Activated CD4-positive, alpha-beta T cell treated with anti-CD3 and anti-CD28 coated beads, Interleukin-2, Interleukin-6, amounts not matched to agents 100 ng/mL and 50 ng/mL, durations not matched to agents 16 hours and 8 hours (primary cell): ENCODE measurements around the gene GPBP1.
"Not testable (repeated sequence)": the region's sequence is repeated elsewhere in the genome, so short reads cannot be mapped to it uniquely, and the experiment has no call there.

ENCODE experiments used
- DNase-seq: peaks from one replicate; pipeline ENCODE4 v3.0.0-alpha.2; 2020

The GPBP1 gene

DNA sequence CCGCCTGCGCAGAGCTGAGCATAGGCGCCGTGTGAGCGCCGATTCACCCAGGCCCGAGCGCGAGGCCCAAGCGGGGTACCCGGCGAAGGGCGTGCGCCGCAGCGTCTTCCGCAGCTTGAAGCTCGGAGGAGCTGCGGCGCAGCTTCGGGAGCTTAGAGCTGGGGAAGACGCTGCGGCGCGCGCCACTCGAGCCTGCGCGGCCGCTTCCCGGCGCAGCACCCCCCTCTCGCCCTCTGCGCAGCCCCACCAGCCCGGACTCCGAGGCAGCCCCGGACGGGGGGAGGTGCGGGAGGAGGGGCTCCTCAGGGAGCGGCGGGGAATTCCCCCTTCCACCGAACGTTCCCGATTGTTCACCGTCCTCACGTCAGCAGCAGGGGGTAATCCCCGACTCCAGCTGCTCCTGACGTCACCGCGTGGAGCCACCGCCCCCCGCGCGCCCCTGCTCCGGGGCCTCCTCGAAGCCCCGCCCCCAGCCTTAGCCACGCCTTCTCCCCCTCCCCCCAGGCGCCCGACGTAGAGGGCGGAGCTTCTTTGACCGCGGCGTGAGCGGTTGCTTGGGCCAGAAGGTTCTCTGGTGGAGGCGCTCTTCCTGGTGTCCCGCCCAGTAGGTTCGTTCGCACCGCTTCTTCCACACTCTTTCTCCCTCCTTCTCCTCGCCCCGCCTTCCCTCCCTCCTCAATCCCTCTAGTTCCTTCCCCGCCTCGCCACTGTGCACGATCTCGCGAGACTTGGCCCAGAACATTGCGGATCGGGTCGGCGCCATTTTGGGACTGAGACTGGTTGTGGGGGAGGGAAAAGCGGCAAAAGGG is at the start of gene GPBP1:
GPBP1 (plus strand) TSS at position 741 of the 809 bp plus-strand sequence. CDS start 40,072 bp downstream, outside the sequence.
- DNase-seq = peak; percentile 98

GRCh38 chr5:57128325-57128724 is 45.5 kb upstream of the GPBP1 start:
- no peak for DNase-seq

DNA sequence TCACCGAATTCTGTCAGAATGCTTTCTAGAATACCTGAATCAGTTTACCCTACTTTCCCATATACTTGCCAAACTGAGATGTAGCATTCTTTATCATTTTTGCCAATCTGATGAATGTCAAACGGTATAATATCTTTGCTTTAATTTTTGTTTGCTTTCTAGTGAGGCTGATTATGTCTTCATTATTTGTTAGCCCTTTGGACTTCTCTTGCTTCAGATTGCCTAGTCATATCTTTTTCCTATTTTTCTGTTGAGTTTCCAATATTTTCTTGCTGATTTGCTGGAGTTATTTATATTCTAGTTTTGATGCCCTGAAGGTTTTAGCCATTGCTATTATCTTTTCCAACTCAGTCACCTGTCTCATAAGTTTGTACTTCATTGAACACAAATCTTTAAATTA is 40.3 kb upstream of the GPBP1 start:
- no peak for DNase-seq

DNA sequence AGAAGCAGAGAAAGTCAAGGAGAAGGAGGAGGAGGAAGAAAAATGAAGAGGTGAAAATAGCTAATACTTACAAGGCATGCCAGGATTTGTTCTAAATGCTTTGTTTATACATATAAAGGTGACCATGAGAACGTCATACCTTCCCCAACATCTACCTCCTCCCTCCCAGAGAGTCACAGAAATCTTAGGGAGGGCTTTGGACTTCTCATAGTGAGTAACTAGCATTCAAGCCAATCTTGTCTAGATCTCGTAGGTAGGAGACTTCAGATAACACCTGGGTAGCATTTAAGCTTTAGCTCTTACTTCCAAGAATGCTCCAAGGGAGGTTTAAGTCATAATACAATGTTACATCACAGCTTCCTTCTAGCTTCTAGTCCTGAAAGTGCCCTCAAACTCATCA is 36.5 kb upstream of the GPBP1 start:
- DNase-seq = no peak

GRCh38 chr5:57152316-57152715 is 21.5 kb upstream of the GPBP1 start:
- no peak for DNase-seq

- DNase-seq = no peak
Measured at GRCh38 chr5:57155033-57155432, 18.8 kb upstream of the GPBP1 start.

- no peak for DNase-seq
Measured at GRCh38 chr5:57157131-57157530, 16.7 kb upstream of the GPBP1 start.

GRCh38 chr5:57157666-57158065 is 16.2 kb upstream of the GPBP1 start:
- no peak for DNase-seq

DNA sequence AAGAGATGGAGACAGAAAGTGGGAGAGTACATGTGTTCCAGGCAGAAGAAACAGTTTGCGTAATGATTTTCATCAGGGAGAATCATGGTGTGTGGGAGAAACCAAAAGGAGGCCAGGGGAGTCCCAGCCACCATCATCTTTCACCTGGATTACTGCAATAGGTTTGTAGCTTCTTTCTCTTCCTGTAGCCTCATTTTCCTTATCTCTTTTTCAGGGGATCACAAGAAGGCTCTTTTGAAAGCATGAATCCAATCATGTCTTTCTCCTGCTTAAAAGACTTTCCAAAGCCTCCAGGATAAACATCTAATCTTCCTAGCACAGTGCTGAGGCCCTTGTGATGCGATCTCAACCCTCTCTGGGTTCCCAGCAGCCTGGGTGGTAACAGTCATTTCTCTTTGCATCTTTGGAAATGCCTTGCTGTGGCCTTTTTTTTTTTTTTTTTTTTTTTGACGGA is 10.3 kb upstream of the GPBP1 start:
- DNase-seq = no peak

DNA sequence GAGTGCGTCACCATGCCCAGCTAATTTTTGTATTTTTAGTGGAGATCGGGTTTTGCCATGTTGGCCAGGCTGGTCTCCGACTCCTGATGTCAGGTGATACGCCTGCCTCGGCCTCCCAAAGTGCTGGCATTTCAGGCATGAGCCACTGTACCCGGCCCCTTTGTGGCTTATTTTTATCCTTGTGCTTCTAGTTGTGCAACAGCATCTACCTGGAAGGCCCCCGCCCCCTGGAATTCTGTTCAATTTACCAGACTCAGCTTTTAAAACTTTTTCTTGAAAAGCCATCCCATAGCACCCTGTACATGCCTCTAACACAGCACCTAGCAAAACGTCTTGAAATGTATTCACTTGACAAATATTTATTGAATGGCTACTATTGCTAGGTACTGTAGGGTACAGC is 9.7 kb upstream of the GPBP1 start:
- DNase-seq = no peak

DNA sequence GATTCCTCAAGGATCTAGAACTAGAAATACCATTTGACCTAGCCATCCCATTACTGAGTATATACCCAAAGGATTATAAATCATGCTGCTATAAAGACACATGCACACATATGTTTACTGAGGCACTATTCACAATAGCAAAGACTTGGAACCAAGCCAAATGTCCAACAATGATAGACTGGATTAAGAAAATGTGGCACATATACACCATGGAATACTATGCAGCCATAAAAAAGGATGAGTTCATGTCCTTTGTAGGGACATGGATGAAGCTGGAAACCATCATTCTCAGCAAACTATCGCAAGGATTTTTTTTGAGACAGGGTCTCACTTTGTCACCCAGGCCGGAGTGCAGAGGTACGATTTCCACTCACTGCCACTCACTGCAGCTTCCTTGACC is 8.7 kb upstream of the GPBP1 start:
- not testable (repeated sequence) for DNase-seq

DNA sequence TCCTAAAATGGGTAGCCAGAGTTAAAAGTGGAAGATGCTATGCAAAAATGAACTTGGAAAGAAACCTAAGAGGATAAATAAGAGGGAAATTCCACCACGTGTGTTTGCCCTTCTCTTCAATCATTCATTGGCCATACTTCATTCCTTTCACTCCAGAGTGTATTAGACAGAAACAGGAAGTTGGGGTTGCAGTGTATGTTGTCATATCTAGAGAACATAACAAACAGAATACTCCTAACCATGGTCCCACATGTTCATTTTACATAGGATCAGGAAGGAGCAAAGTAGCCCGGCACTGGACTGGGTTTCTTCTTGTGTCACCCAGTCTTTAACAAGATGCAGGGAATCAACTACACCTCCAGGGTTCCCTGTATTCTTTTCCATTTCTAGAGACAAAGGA is 7.6 kb upstream of the GPBP1 start:
- no peak for DNase-seq

GRCh38 chr5:57167201-57167600 is 6.7 kb upstream of the GPBP1 start:
- DNase-seq = no peak

GRCh38 chr5:57170116-57170515 is 3.7 kb upstream of the GPBP1 start:
- DNase-seq = not testable (repeated sequence)

DNA sequence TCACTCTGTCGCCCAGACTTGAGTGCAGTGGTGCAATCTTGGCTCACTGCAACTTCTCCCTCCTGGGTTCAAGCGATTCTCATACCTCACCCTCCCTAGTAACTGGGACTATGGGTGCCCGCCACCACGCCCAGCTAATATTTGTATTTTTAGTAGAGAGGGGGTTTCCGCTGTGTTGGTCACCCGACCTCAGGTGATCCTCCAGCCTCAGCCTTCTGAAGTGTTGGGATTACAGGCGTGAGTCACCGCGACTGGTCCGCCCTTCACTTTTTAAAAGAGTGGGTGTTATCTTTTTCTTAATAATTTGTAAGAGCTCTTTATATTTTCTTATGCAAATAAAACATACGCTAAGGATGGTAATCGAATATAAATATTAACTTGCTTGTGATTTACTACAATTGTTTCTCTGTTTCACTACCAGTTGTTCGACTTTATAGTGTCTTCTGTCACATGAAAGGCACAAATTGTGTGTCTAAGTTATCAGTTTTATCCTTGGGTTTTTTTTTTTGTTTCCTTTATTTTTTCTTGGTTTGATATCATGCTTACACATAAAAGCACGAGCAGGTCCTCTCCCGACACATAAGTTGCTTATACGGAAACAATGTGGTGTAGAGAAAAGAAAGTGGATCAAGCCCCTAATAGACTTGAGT is 1.9 kb upstream of the GPBP1 start:
- DNase-seq = peak; percentile 53

- peak; percentile 45 for DNase-seq
Measured at GRCh38 chr5:57172466-57173318, 1.2 kb upstream of the GPBP1 start.

DNA sequence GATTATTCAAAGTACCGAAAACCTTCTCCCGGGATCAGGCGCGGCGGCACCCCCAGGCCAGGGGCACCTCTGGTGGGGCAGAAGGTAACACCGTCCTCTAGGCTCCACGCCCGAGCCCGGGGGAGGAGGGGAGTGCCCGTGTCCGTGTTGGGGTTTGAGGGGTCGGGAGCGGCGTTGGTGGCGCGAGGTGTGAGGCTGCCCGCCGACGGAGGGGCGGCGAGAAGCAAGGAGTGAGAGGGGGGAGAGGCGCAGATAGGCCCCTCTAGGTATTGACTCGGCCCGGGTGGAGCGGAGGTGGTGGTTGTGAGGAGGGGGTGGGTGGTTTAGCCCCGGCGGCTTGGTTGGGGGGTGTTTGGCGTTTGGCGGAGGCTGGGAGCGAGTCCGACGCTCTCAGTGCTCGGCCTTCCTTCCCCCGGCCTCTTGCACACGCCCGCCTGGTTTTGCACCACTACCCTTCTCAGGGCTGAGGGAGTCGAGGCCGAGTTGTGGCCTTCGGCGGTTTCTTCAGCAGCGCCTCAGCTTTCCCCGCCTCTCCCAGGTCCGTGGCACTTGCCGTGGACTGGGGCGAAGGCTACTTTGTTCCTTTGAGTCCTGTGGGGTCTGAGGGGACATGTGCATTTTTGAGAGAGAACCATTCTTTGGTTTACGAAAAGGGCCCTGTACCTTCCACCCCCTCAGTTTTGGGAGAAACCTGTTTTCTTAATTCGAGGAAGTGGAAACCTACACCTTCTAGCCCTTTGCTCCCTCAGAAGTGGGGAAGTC is 450 bp downstream of the GPBP1 start:
- peak; percentile 39 for DNase-seq

DNA sequence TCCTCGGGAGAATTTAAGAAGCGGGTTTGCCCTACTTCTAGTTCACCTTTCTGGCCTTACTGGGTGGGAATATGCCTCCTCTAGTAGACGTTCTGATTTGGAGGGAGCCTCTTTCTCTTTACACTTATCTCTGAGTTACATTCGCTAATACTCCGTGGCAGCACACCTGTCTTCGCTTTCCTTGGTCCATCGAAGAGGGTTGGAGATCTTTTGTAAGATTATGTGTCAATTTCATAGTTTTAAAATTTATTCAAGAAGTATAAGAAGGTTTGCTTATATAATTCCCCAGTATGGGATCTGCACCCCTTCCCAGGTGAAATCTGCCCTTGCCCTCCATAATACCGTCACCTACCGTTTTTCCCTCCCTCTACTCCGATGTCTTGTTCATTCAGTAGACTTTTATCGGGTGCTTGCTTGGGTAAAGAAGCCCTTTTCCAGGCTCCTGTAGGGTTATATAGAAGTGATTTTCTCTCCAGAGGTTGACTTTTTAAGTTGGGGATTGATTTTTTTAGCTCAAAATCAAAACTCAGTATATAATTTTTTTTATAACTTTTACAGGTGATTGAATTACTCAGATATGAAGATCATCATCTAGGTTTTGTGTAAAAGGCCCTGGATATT is 1.1 kb downstream of the GPBP1 start:
- no peak for DNase-seq

- DNase-seq = peak; percentile 70
Measured at GRCh38 chr5:57175551-57176309, 1.9 kb downstream of the GPBP1 start.

GRCh38 chr5:57176350-57176857 is 2.5 kb downstream of the GPBP1 start:
- peak; percentile 43 for DNase-seq
